Upper lobe of right lung (tissue), 1 donor: ENCODE measurements around the gene ESRRB. TPM values are rescaled to one million over a fixed set of nuclear protein-coding genes. Genes with fewer than 3 reads are reported as not detected.

Source experiments
- ATAC-seq: fragments of 200-7000 bp; cut with Tn5 transposase; one replicate; pipeline ENCODE4 v1.9.1; 2020; ENCODE audit warnings: mild to moderate bottlenecking, moderate library complexity
- DNase-seq: peaks from one replicate; pipeline ENCODE4 v3.0.0-alpha.2; 2020
- H3K27ac ChIP-seq: fragments of 200-600 bp; one replicate; pipeline ENCODE4 v1.8.0; 2022
- H3K27me3 ChIP-seq: fragments of 200-600 bp; one replicate; pipeline ENCODE4 v1.8.0; 2022; ENCODE audit warnings: mild to moderate bottlenecking
- H3K36me3 ChIP-seq: fragments of 200-600 bp; one replicate; pipeline ENCODE4 v1.8.0; 2022
- H3K4me1 ChIP-seq: fragments of 200-600 bp; one replicate; pipeline ENCODE4 v1.8.0; 2022
- H3K4me3 ChIP-seq: fragments of 200-600 bp; one replicate; pipeline ENCODE4 v1.8.0; 2022; ENCODE audit warnings: mild to moderate bottlenecking
- H3K9me3 ChIP-seq: fragments of 200-600 bp; one replicate; pipeline ENCODE4 v1.8.0; 2022
- CTCF ChIP-seq: fragments of 200-600 bp; IDR thresholded peaks from one replicate; pipeline ENCODE4 v1.8.0; 2022; ENCODE audit warnings: antibody characterized with exemption
- intact Hi-C: fragments of 100-400 bp; cut with DNase I; formaldehyde crosslinking; loops from one replicate; pipeline ENCODE4 v1.11.0; 2022
- total RNA-seq: library from RNA; stranded (reverse); fragmentation: NEBNext Ultra II Directional; extraction: Animal tissue kit (Norgen Biotek cat#: 25700); gene quantifications from one replicate; pipeline ENCODE4 v1.2.1, GENCODE V29; 2021
- donor health status: DM: no; HTN: yes; CAD: no; lungs with severe emphysema.

The ESRRB gene
- total RNA-seq, 1 donor from 2014 or later = not detected

- no peaks in the 10 kb centered on the region for H3K4me1 ChIP-seq
- no peaks in the 10 kb centered on the region for H3K27me3 ChIP-seq
- no peak for ATAC-seq
- TF ChIP-seq CTCF = no peak
- intact Hi-C loops = no loop called here
- no peaks in the 10 kb centered on the region for H3K9me3 ChIP-seq
- H3K4me3 ChIP-seq = no peak overlapping the region
- no peak overlapping the region for H3K27ac ChIP-seq
- DNase-seq = no peak
- no peaks in the 10 kb centered on the region for H3K36me3 ChIP-seq
These were observed 18.6 kb downstream of the ESRRB start for GRCh38 chr14:76394569-76394968.

GRCh38 chr14:76395161-76395560 lies 19.2 kb downstream of the ESRRB start:
- H3K4me3 ChIP-seq = no peak overlapping the region
- H3K27me3 ChIP-seq = no peaks in the 10 kb centered on the region
- DNase-seq = no peak
- intact Hi-C loops = no loop called here
- H3K27ac ChIP-seq = no peak overlapping the region
- H3K9me3 ChIP-seq = no peaks in the 10 kb centered on the region
- ATAC-seq = no peak
- no peaks in the 10 kb centered on the region for H3K36me3 ChIP-seq
- H3K4me1 ChIP-seq = no peaks in the 10 kb centered on the region
- no peak for TF ChIP-seq CTCF

DNA sequence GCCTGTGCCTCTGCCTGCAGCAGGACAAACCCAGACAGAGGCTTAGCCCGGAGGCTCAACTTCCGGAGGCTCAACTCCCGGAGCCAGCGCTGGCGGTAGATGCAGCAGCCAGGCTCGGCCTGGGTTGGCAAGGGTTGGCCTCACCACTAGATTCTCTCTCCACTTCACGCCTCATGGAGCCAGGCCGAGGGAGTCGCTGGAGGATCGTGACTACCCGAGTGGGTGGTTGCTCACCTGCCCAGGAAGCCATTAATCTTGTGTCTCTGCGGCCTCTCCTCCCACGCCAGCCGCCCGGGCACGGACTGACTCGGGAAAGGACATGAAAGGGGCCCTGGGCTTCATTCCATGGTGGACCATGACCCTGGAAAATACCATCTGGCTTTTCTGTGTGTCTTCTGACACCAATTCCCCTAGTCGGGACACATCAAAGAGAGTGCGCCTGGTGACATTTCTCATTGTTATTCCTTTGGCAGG lies 20.8 kb downstream of the ESRRB start:
- no peaks in the 10 kb centered on the region for H3K4me1 ChIP-seq
- H3K27me3 ChIP-seq = no peaks in the 10 kb centered on the region
- H3K9me3 ChIP-seq = no peaks in the 10 kb centered on the region
- intact Hi-C loops = no loop called here
- ATAC-seq (no peak), DNase-seq (no peak)
- H3K4me3 ChIP-seq = no peak overlapping the region
- H3K36me3 ChIP-seq = no peaks in the 10 kb centered on the region
- no peak for TF ChIP-seq CTCF
- no peak overlapping the region for H3K27ac ChIP-seq

GRCh38 chr14:76405627-76406026 lies 29.7 kb downstream of the ESRRB start:
- ATAC-seq = no peak
- no peaks in the 10 kb centered on the region for H3K27me3 ChIP-seq
- H3K36me3 ChIP-seq = no peaks in the 10 kb centered on the region
- no peaks in the 10 kb centered on the region for H3K9me3 ChIP-seq
- no peak overlapping the region for H3K27ac ChIP-seq
- intact Hi-C loops = no loop called here
- no peak overlapping the region for H3K4me3 ChIP-seq
- no peak for DNase-seq
- H3K4me1 ChIP-seq = no peaks in the 10 kb centered on the region
- TF ChIP-seq CTCF = no peak

DNA sequence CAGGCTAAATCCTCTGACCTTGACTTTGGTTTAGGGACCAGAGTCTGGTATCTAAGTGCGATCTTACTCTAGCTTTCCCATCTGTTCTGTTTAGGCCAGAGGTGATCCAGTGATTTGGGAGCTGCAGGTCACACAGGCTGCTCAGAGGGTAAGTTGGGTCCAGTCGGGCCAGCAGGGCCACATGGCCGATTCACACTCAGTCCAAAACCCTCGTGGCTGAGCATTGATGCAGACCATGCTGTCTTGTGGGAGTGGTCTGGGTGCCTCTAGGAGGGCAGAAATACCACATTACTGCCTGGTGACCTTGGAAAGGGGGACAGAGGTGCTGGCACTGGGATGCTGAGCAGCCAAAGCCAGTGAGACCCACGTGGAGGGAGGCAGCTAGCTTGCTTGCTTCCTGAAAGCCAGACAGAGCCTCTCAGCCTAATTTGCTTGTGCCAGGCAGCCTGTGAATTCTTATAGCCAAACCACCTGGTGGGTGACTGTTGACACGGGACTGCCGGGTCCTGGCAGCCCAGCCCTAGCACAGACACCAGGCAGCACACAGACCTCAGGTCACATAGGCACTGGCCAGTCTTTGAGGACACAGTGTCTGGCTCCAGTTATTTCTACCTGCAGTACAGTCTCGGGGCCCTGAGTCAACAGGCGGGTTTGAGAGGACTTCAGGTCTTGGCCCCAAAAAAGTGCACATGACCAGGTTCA lies 31.7 kb downstream of the ESRRB start:
- intact Hi-C loops = no loop called here
- H3K9me3 ChIP-seq = no peaks in the 10 kb centered on the region
- H3K27ac ChIP-seq = no peak overlapping the region
- no peaks in the 10 kb centered on the region for H3K36me3 ChIP-seq
- no peak overlapping the region for H3K4me3 ChIP-seq
- TF ChIP-seq CTCF = no peak
- H3K27me3 ChIP-seq = peaks cover 1% of the 10 kb centered on the region
- DNase-seq (no peak), ATAC-seq (no peak)
- H3K4me1 ChIP-seq = no peaks in the 10 kb centered on the region

GRCh38 chr14:76408877-76409276 lies 32.9 kb downstream of the ESRRB start:
- ATAC-seq = no peak
- DNase-seq = no peak
- TF ChIP-seq CTCF = no peak
- intact Hi-C loops = no loop called here
- Histone ChIP-seq H3K4me3 (no peak overlapping the region), H3K27ac (no peak overlapping the region), H3K27me3 (peaks cover 10% of the 10 kb centered on the region), H3K4me1 (no peaks in the 10 kb centered on the region), H3K36me3 (no peaks in the 10 kb centered on the region), H3K9me3 (no peaks in the 10 kb centered on the region)
